Calu3 (cell line): ENCODE measurements around the gene NPHS2. TPM values are rescaled to one million over a fixed set of nuclear protein-coding genes. Genes with fewer than 3 reads are reported as not detected.

ENCODE experiments used
- BruUV-seq: library from RNA; stranded (reverse); fragments of 400-500 nt; replicated peaks from 2 replicates; lab custom pipeline; 2021; lab: Mats Ljungman, UMichigan
- CTCF ChIA-PET: fragments of 300-600 bp; sonication (Branson Sonifier 250); formaldehyde crosslinking; loops from one replicate; lab custom pipeline; 2022; ENCODE audit warnings: antibody characterized with exemption; lab: Charles Lee
- DNase-seq: peaks from one replicate; pipeline ENCODE4 v3.0.0; 2022
- H3K27ac Mint-ChIP-seq: one replicate; pipeline ENCODE4 v1.8.0; 2022; ENCODE audit warnings: mixed read lengths; ENCODE audit not compliant: unreplicated experiment
- H3K27me3 Mint-ChIP-seq: one replicate; pipeline ENCODE4 v1.8.0; 2022; ENCODE audit warnings: mixed read lengths; ENCODE audit not compliant: unreplicated experiment
- H3K36me3 Mint-ChIP-seq: one replicate; pipeline ENCODE4 v1.8.0; 2022; ENCODE audit warnings: mild to moderate bottlenecking, moderate library complexity, mixed read lengths; ENCODE audit not compliant: insufficient read depth, unreplicated experiment
- H3K4me1 Mint-ChIP-seq: one replicate; pipeline ENCODE4 v1.8.0; 2022; ENCODE audit warnings: mild to moderate bottlenecking, low read depth, mixed read lengths; ENCODE audit not compliant: unreplicated experiment
- H3K4me3 Mint-ChIP-seq: one replicate; pipeline ENCODE4 v1.8.0; 2022; ENCODE audit warnings: mild to moderate bottlenecking, low read depth, moderate library complexity, mixed read lengths; ENCODE audit not compliant: unreplicated experiment
- H3K9me3 Mint-ChIP-seq: one replicate; pipeline ENCODE4 v1.8.0; 2022; ENCODE audit warnings: low read depth, mixed read lengths; ENCODE audit not compliant: unreplicated experiment
- intact Hi-C: fragments of 100-400 bp; cut with micrococcal nuclease; formaldehyde crosslinking; loops from one replicate; pipeline ENCODE4 v1.10.0; 2022; ENCODE audit not compliant: unreplicated experiment
- total RNA-seq: library from RNA; stranded (reverse); gene quantifications from 2 replicates; pipeline ENCODE4 v1.2.3, GENCODE V29; 2022
- TF ChIP-seq, protein P1 (sequence below): fragments of 200-600 bp; IDR thresholded peaks from one replicate; pipeline ENCODE4 v1.8.0; 2022; ENCODE audit warnings: antibody characterized with exemption; ENCODE audit not compliant: unreplicated experiment

NPHS2 gene
- total RNA-seq, 1 experiment from 2014 or later: not detected

DNA sequence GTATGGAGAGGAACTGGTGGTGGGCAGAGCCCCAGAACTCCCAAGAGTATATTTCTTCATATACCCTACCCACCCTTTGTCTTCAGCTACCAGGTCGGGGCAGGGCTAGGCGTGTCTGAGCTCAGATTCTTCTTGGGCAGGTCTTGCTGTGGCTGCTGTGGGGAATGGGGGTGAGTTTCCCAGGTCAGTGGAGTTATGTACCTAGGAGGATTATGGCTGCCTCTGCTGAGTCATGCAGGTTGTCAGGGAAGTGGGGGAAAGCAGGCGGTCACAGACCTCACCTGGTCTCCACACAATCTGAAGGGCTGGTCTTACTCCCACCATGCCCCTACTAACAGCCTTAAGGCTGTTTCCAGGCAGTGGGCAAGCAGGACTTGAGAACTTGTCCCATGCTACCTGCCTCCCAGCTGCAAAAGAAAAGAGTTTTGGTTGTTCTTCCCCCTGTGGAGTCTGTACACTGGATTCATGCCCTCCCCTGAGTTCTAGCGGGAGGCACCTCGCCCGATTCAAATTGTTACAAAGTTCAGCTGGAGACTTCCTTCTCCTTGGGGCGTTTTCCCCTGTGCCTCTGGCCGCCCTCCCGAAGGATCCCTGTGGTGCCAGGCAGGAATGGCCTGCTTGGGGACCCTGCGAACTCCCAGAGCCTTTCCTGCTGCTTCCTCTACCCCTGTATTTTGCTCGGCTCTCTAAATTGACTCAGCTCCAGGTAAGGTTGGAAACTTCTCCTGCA lies 58.6 kb downstream of the NPHS2 start:
- H3K4me3 Mint-ChIP-seq: no peak overlapping the region
- H3K27ac Mint-ChIP-seq: no peak overlapping the region

GRCh38 chr1:179510038-179510437 lies 65.7 kb downstream of the NPHS2 start:
- Mint-ChIP-seq H3K9me3 (no peaks in the 10 kb centered on the region), H3K27me3 (peaks cover 19% of the 10 kb centered on the region), H3K4me1 (no peaks in the 10 kb centered on the region), H3K4me3 (no peak overlapping the region), H3K36me3 (no peaks in the 10 kb centered on the region), H3K27ac (no peak overlapping the region)
- TF ChIP-seq, protein P1, sequence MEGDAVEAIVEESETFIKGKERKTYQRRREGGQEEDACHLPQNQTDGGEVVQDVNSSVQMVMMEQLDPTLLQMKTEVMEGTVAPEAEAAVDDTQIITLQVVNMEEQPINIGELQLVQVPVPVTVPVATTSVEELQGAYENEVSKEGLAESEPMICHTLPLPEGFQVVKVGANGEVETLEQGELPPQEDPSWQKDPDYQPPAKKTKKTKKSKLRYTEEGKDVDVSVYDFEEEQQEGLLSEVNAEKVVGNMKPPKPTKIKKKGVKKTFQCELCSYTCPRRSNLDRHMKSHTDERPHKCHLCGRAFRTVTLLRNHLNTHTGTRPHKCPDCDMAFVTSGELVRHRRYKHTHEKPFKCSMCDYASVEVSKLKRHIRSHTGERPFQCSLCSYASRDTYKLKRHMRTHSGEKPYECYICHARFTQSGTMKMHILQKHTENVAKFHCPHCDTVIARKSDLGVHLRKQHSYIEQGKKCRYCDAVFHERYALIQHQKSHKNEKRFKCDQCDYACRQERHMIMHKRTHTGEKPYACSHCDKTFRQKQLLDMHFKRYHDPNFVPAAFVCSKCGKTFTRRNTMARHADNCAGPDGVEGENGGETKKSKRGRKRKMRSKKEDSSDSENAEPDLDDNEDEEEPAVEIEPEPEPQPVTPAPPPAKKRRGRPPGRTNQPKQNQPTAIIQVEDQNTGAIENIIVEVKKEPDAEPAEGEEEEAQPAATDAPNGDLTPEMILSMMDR: no peak
- CTCF ChIA-PET: no interaction called here
- no peak for DNase-seq
- intact Hi-C loops: no loop called here
- no TSS peak for BruUV-seq

More for the DNA sequence above, 58.6 kb downstream of the NPHS2 start:
- TF ChIP-seq, protein P1: no peak
- intact Hi-C loops: no loop called here
- peaks cover 3% of the 10 kb centered on the region for H3K9me3 Mint-ChIP-seq
- no peaks in the 10 kb centered on the region for H3K36me3 Mint-ChIP-seq
- H3K27me3 Mint-ChIP-seq: peaks cover 28% of the 10 kb centered on the region
- CTCF ChIA-PET: interaction anchor here (1.1 kb wide), 1 partner anchor 10 kb away, joined by 3 read pairs; no protein-coding TSS in a partner anchor
- no peaks in the 10 kb centered on the region for H3K4me1 Mint-ChIP-seq
- DNase-seq: no peak
- no TSS peak for BruUV-seq

- no peaks in the 10 kb centered on the region for H3K4me1 Mint-ChIP-seq
- intact Hi-C loops: no loop called here
- CTCF ChIA-PET: interaction anchor here (0.6 kb wide), 1 partner anchor 240 kb away, joined by 3 read pairs; no protein-coding TSS in a partner anchor
- peaks cover 19% of the 10 kb centered on the region for H3K27me3 Mint-ChIP-seq
- no peaks in the 10 kb centered on the region for H3K36me3 Mint-ChIP-seq
- no peak overlapping the region for H3K4me3 Mint-ChIP-seq
- DNase-seq: no peak
- no peaks in the 10 kb centered on the region for H3K9me3 Mint-ChIP-seq
- TF ChIP-seq, protein P1: no peak
- no TSS peak for BruUV-seq
- no peak overlapping the region for H3K27ac Mint-ChIP-seq
These were observed 66.4 kb downstream of the NPHS2 start for GRCh38 chr1:179509384-179509783.

DNA sequence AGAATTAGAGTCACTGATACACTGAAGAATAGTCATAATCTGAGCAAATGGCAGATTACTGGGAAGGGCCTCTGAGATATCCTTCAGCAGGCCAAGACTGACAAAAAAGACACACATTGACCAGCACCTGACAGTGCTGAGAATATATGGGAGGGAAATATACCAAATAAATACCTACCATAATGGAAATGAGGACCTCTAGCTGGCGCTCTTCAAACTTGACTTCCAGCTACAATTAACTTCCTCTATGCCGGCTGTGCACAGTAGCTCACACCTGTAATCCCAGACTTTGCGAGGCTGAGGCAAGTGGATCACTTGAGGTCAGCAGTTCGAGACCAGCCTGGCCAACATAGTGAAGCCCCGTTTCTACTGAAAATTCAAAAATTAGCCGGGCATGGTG lies 69.5 kb downstream of the NPHS2 start:
- Mint-ChIP-seq H3K4me3 (no peak overlapping the region), H3K36me3 (no peaks in the 10 kb centered on the region), H3K4me1 (no peaks in the 10 kb centered on the region), H3K27ac (no peak overlapping the region), H3K27me3 (peaks cover 19% of the 10 kb centered on the region), H3K9me3 (no peaks in the 10 kb centered on the region)
- intact Hi-C loops: no loop called here
- CTCF ChIA-PET: no interaction called here
- no peak for DNase-seq
- BruUV-seq: no TSS peak
- TF ChIP-seq, protein P1: no peak

Other genes starting within 250 kb of the NPHS2 start
- gene AXDND1, start 210.0 kb downstream of the NPHS2 start, total RNA-seq: 0.50 and 0.64 TPM in 2 replicates
- 0.17 TPM in 1 of 2 replicates, not detected in the other for gene TDRD5, start 15.9 kb upstream of the NPHS2 start, total RNA-seq
- not detected in 2 replicates for gene FAM163A, start 167.3 kb upstream of the NPHS2 start, total RNA-seq